Stimulated activated CD8-positive, alpha-beta memory T cell treated with anti-CD3 and anti-CD28 coated beads, Interleukin-4, amount 100 ng/mL, for 48 hours (primary cell): Measurements from ENCODE around the gene PLAGL2.

Experiments
- DNase-seq: peaks from one replicate; pipeline ENCODE4 v3.0.0-alpha.2; 2020

PLAGL2 gene

DNA sequence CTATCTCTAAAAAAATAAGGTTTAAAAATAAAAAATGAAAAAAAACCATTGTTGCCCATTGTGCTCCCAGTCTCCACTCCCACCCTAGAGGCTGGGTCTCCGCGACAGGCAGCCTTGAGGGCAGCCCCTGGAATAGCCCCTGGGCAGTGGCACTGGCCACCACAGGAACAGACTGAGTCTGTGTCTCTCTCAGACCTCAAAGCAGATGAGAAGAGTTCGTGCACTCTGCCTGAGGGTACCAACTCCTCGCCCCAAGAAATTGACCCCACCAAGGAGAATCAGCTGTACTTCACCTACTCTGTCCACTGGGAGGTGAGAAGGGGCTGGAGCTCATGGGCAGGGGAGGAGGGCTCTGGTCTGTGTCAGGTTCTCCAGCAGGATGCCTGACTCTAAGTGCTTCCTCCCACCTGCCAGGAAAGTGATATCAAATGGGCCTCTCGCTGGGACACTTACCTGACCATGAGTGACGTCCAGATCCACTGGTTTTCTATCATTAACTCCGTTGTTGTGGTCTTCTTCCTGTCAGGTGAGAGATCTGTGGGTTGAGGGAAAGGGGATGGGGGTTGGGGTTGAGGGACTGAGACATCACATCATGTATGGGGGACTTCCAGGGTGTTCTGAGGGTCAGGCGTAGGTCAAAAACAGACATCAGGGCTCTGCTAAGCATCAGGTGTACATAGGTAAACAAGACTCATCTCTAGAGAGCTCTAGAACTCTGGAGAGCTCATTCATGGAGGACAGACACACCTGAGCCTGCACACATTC, 62.5 kb downstream of the PLAGL2 start:
- no peak for DNase-seq

DNA sequence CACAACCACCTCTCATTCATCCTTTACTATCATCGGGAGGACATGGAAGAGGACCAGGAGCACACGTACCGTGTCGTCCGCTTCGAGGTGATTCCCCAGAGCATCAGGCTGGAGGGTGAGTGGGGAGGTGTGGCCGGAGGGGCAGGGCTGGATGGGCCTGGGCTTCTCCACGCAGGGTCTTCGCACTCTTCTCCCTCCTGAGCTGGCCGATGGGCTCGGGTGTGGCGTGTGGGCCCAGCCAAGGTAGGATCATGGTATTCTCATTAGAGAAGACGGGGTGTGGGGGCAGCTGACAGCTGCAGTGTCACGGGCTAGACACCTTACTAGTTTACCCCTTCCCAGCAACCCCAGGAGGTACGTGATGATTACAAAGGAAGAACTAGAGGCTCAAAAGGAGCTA, 64.6 kb downstream of the PLAGL2 start:
- DNase-seq, result no peak
